Astrocyte (in vitro differentiated cells and primary cell): ENCODE measurements around the gene POR. TPM values are rescaled to one million over a fixed set of nuclear protein-coding genes. Genes with fewer than 3 reads are reported as not detected.

Source experiments
- DNase-seq: peaks from one replicate; pipeline ENCODE4 v3.0.0-alpha.2; 2010; ENCODE audit warnings: low read depth
- FAIRE-seq: peaks from 2 replicates; lab custom pipeline; 2011; peaks lifted over from hg19 to GRCh38; lab: Jason Lieb, UNC
- H2AFZ ChIP-seq: 2 replicates; pipeline ENCODE4 v1.6.0; 2012; ENCODE audit warnings: low read depth, low read length, inconsistent platforms
- H3K27ac ChIP-seq: 2 replicates; pipeline ENCODE4 v1.5.1; 2011; ENCODE audit warnings: low read depth, low read length, inconsistent platforms
- H3K27me3 ChIP-seq: 2 replicates; pipeline ENCODE4 v1.6.0; 2011; ENCODE audit warnings: low read length, inconsistent platforms; ENCODE audit not compliant: insufficient read depth
- H3K36me3 ChIP-seq: 2 replicates; pipeline ENCODE4 v1.5.1; 2011; ENCODE audit warnings: low read length, inconsistent platforms; ENCODE audit not compliant: insufficient read depth
- H3K4me1 ChIP-seq: 2 replicates; pipeline ENCODE4 v1.5.1; 2011; ENCODE audit warnings: low read length, inconsistent platforms; ENCODE audit not compliant: insufficient read depth
- H3K4me2 ChIP-seq: 2 replicates; pipeline ENCODE4 v1.6.0; 2012; ENCODE audit warnings: low read length, inconsistent platforms
- H3K4me3 ChIP-seq: 2 replicates; pipeline ENCODE4 v1.5.1; 2011; ENCODE audit warnings: low read depth, mild to moderate bottlenecking, low read length, inconsistent platforms; ENCODE audit not compliant: insufficient read depth
- H3K79me2 ChIP-seq: 2 replicates; pipeline ENCODE4 v1.6.0; 2012; ENCODE audit warnings: mild to moderate bottlenecking, low read length, inconsistent platforms; ENCODE audit not compliant: insufficient read depth
- H3K9ac ChIP-seq: 2 replicates; pipeline ENCODE4 v1.6.0; 2012; ENCODE audit warnings: mild to moderate bottlenecking, low read length, inconsistent platforms
- H3K9me3 ChIP-seq: 2 replicates; pipeline ENCODE4 v1.5.1; 2012; ENCODE audit warnings: low read depth, mild to moderate bottlenecking, low read length, inconsistent platforms; ENCODE audit not compliant: insufficient read depth
- H4K20me1 ChIP-seq: 2 replicates; pipeline ENCODE4 v1.6.0; 2012; ENCODE audit warnings: low read length, inconsistent platforms; ENCODE audit not compliant: insufficient read depth
- H3K27ac Mint-ChIP-seq: one replicate; pipeline ENCODE4 v1.8.0; 2021; ENCODE audit warnings: mild to moderate bottlenecking, mixed read lengths; ENCODE audit not compliant: unreplicated experiment
- H3K27me3 Mint-ChIP-seq: one replicate; pipeline ENCODE4 v1.8.0; 2021; ENCODE audit warnings: low read depth, mixed read lengths; ENCODE audit not compliant: unreplicated experiment
- H3K36me3 Mint-ChIP-seq: one replicate; pipeline ENCODE4 v1.8.0; 2021; ENCODE audit warnings: low read depth, mixed read lengths; ENCODE audit not compliant: unreplicated experiment
- H3K4me1 Mint-ChIP-seq: one replicate; pipeline ENCODE4 v1.8.0; 2021; ENCODE audit warnings: low read depth, mixed read lengths; ENCODE audit not compliant: unreplicated experiment
- H3K4me3 Mint-ChIP-seq: one replicate; pipeline ENCODE4 v1.8.0; 2021; ENCODE audit warnings: mild to moderate bottlenecking, moderate library complexity, mixed read lengths; ENCODE audit not compliant: unreplicated experiment
- H3K9me3 Mint-ChIP-seq: one replicate; pipeline ENCODE4 v1.8.0; 2021; ENCODE audit warnings: mild to moderate bottlenecking, mixed read lengths; ENCODE audit not compliant: unreplicated experiment
- CTCF ChIP-seq: IDR thresholded peaks from 2 replicates; pipeline ENCODE4 v1.5.1; 2011; ENCODE audit warnings: low read depth, mild to moderate bottlenecking, inconsistent platforms, low read length, moderate library complexity; ENCODE audit not compliant: insufficient read depth
- EZH2 ChIP-seq: IDR thresholded peaks from 2 replicates; pipeline ENCODE4 v1.6.1; 2012; ENCODE audit warnings: mild to moderate bottlenecking, low read length, inconsistent platforms; ENCODE audit not compliant: insufficient read depth
- total RNA-seq: library from RNA; stranded (reverse); gene quantifications from 2 replicates; pipeline ENCODE4 v1.2.1, GENCODE V29; 2021

Gene POR
- total RNA-seq, 1 donor from 2014 or later, result 73.6 TPM

GRCh38 chr7:75878769-75879611 is 36.0 kb upstream of the POR start, which contains the start of gene RHBDD2:
Gene RHBDD2 (plus strand): TSS chr7:75879034. CDS start chr7:75879083, 49 bp downstream.
- no peaks in the 10 kb centered on the region for H3K9me3 Mint-ChIP-seq

GRCh38 chr7:75879771-75880184 is 35.2 kb upstream of the POR start:
- FAIRE-seq, result peak; percentile 29
- peak; percentile 87 for DNase-seq
- no peak overlapping the region for H2AFZ ChIP-seq
- H3K4me1 ChIP-seq, result peaks cover 22% of the 10 kb centered on the region
- no peaks in the 10 kb centered on the region for H3K27me3 Mint-ChIP-seq
- H3K9me3 Mint-ChIP-seq, result no peaks in the 10 kb centered on the region
- peaks cover 14% of the 10 kb centered on the region for H3K36me3 Mint-ChIP-seq
- H4K20me1 ChIP-seq, result peaks cover 45% of the 10 kb centered on the region
- H3K4me1 Mint-ChIP-seq, result peaks cover 12% of the 10 kb centered on the region
- H3K27me3 ChIP-seq, result no peaks in the 10 kb centered on the region
- peaks cover 22% of the 10 kb centered on the region for H3K36me3 ChIP-seq
- H3K27ac ChIP-seq, result peak overlapping the region; percentile 84
- peak overlapping the region; percentile 98 for H3K4me3 Mint-ChIP-seq
- peak overlapping the region; percentile 95 for H3K9ac ChIP-seq
- no peak for TF ChIP-seq EZH2
- no peak for TF ChIP-seq CTCF
- H3K9me3 ChIP-seq, result no peaks in the 10 kb centered on the region
- H3K79me2 ChIP-seq, result peaks cover 25% of the 10 kb centered on the region
- peak overlapping the region; percentile 86 for H3K4me3 ChIP-seq
- peak overlapping the region; percentile 92 for H3K4me2 ChIP-seq
- no peak overlapping the region for H3K27ac Mint-ChIP-seq

More at GRCh38 chr7:75878769-75879611, 36.0 kb upstream of the POR start, which contains the start of gene RHBDD2:
- Histone ChIP-seq H3K9me3 (no peaks in the 10 kb centered on the region), H3K9ac (peak within 1 kb of the TSS; percentile 95), H3K4me1 (peaks cover 22% of the 10 kb centered on the region), H3K4me2 (peak within 1 kb of the TSS; percentile 92), H4K20me1 (peaks cover 38% of the 10 kb centered on the region), H3K27me3 (no peaks in the 10 kb centered on the region), H3K79me2 (peaks cover 25% of the 10 kb centered on the region), H3K27ac (peak within 1 kb of the TSS; percentile 84), H3K36me3 (peaks cover 16% of the 10 kb centered on the region), H3K4me3 (peak within 1 kb of the TSS; percentile 86), H2AFZ (peak within 1 kb of the TSS; percentile 92)
- no peak for TF ChIP-seq EZH2
- TF ChIP-seq CTCF, result no peak
- H3K4me1 Mint-ChIP-seq, result peaks cover 12% of the 10 kb centered on the region
- H3K27ac Mint-ChIP-seq, result peak within 1 kb of the TSS; percentile 73
- DNase-seq (peak; percentile 71), FAIRE-seq (no peak)
- H3K27me3 Mint-ChIP-seq, result no peaks in the 10 kb centered on the region
- H3K36me3 Mint-ChIP-seq, result peaks cover 14% of the 10 kb centered on the region
- H3K4me3 Mint-ChIP-seq, result peak within 1 kb of the TSS; percentile 98

DNA sequence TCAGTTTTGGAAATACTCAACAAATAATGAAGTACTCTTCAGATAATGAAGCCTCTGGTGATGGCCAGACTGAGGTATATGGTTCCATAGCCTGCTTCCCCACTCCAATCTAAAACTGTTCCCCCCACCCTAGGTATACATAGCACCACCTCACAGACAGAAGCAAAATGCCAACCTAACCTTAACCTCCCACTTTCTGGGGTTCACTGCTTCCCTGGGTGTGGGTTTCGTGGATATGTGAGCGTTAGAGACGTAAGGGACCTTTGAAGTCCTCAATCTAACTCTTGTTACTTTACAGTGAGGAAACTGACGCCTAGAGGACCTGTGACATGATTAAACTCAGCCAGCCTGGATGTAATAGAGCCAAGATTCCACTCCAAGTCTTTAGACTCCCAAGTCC is 34.7 kb upstream of the POR start:
- peaks cover 12% of the 10 kb centered on the region for H3K4me1 Mint-ChIP-seq
- no peak overlapping the region for H3K27ac Mint-ChIP-seq
- H3K9ac ChIP-seq, result peak overlapping the region; percentile 95
- no peak overlapping the region for H3K27ac ChIP-seq
- no peaks in the 10 kb centered on the region for H3K27me3 Mint-ChIP-seq
- H2AFZ ChIP-seq, result no peak overlapping the region
- H3K4me2 ChIP-seq, result peak overlapping the region; percentile 92
- H3K9me3 ChIP-seq, result no peaks in the 10 kb centered on the region
- FAIRE-seq, result no peak
- peak overlapping the region; percentile 98 for H3K4me3 Mint-ChIP-seq
- peak overlapping the region; percentile 86 for H3K4me3 ChIP-seq
- no peak for DNase-seq
- H4K20me1 ChIP-seq, result peaks cover 45% of the 10 kb centered on the region
- no peaks in the 10 kb centered on the region for H3K9me3 Mint-ChIP-seq
- no peaks in the 10 kb centered on the region for H3K27me3 ChIP-seq
- peaks cover 25% of the 10 kb centered on the region for H3K79me2 ChIP-seq
- peaks cover 24% of the 10 kb centered on the region for H3K36me3 ChIP-seq
- peaks cover 14% of the 10 kb centered on the region for H3K36me3 Mint-ChIP-seq
- peaks cover 22% of the 10 kb centered on the region for H3K4me1 ChIP-seq
- no peak for TF ChIP-seq EZH2
- no peak for TF ChIP-seq CTCF
